Fibroblast of pulmonary artery (primary cell): ENCODE measurements around the gene HEATR9.
"Not testable (repeated sequence)": the region's sequence is repeated elsewhere in the genome, so short reads cannot be mapped to it uniquely, and the experiment has no call there.

ENCODE experiments used
- DNase-seq: peaks from one replicate; pipeline ENCODE4 v3.0.0-alpha.2; 2010; ENCODE audit warnings: low read depth
- H3K4me3 ChIP-seq: replicated peaks from 2 replicates; pipeline ENCODE4 v1.5.1; 2011; ENCODE audit warnings: low read depth, mild to moderate bottlenecking, control low read depth, low read length, moderate library complexity
- TF ChIP-seq, protein P1 (sequence below): IDR thresholded peaks from 2 replicates; pipeline ENCODE4 v1.5.1; 2011; ENCODE audit warnings: mild to moderate bottlenecking, control low read depth, low read length, inconsistent platforms; ENCODE audit errors: missing control alignments

The HEATR9 gene

DNA sequence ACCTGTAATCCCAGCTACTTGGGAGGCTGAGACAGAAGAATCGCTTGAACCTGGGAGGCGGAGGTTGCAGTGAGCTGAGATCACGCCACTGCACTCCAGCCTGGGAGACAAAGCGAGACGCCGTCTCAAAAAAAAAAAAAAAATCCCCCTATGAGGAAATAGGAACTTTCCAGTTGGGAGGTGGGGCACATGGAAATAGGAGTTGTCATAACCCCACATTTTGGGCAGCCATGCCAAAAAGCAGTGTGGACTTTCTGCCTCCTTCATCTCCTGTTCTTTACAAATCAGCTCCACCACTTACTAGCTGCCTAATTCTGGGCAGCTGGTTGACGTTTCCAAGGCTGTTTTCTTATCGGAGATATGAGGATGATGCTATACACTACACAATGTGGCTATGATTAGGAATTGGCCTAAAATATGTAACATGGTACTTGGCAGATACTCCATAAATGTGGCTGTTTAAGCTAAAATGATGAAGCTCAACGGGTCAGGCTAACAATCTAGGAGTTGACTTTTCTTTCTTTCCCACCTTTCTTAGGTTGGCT is 33.0 kb upstream of the HEATR9 start:
- TF ChIP-seq, protein P1, sequence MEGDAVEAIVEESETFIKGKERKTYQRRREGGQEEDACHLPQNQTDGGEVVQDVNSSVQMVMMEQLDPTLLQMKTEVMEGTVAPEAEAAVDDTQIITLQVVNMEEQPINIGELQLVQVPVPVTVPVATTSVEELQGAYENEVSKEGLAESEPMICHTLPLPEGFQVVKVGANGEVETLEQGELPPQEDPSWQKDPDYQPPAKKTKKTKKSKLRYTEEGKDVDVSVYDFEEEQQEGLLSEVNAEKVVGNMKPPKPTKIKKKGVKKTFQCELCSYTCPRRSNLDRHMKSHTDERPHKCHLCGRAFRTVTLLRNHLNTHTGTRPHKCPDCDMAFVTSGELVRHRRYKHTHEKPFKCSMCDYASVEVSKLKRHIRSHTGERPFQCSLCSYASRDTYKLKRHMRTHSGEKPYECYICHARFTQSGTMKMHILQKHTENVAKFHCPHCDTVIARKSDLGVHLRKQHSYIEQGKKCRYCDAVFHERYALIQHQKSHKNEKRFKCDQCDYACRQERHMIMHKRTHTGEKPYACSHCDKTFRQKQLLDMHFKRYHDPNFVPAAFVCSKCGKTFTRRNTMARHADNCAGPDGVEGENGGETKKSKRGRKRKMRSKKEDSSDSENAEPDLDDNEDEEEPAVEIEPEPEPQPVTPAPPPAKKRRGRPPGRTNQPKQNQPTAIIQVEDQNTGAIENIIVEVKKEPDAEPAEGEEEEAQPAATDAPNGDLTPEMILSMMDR = no peak
- no peak overlapping the region for H3K4me3 ChIP-seq
- DNase-seq = peak; percentile 67

DNA sequence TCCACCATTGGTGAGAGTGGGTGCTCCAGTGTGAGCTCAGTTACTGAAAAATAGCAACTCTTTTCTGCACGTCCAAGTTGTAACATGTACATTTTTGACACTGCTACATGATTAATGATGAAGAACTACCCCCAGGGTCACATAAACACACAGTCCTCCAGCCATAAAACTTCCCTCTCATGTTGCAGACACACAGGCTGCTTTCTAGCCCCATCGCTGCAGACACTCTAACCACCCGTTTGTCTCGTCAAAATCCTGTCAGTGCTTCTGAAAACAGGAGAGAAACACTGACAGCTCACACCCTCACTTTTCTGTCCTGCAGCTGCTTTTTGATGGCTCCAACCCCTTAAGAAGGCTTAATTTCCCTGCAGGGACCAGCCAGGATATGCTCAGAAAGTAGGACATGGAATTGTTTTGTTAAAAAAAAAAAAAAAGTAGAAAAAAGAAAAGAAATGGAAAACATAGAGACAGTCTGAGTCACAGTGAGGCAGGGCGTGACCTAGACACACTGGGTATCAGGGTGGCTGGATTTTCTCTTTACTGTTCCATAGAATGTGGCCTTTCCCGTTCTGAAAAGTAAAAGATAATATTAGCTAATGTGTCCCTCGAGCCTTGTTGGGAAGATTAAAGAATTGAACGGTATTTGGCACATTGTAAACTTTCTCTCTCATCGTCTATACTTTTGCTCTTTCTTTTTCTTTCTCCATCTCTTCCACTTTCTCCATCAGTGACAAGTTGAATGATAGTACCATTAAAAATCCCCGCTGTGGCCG is 32.2 kb upstream of the HEATR9 start:
- peak; percentile 23 for DNase-seq
- no peak overlapping the region for H3K4me3 ChIP-seq
- TF ChIP-seq, protein P1 = no peak

DNA sequence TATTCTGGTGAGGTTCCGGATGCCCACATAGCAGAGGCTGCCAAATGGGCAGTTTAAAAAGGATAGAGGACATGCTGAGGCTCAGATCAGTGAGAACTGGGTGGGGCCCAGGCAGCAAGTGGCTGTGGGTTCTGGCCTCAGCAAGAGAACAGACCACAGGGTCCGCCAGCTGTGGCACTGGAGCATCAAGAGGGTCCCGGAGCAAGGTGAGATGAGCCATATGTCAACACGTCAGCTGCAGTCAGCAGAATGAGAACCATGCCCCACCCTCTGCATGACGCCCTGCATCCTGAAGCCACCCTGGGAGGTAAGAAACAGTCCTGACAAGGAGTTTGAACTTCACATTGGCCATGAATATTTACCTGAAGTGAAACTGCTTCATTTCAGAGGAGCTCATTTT is 31.6 kb upstream of the HEATR9 start:
- DNase-seq = no peak
- H3K4me3 ChIP-seq = no peak overlapping the region
- TF ChIP-seq, protein P1 = no peak

DNA sequence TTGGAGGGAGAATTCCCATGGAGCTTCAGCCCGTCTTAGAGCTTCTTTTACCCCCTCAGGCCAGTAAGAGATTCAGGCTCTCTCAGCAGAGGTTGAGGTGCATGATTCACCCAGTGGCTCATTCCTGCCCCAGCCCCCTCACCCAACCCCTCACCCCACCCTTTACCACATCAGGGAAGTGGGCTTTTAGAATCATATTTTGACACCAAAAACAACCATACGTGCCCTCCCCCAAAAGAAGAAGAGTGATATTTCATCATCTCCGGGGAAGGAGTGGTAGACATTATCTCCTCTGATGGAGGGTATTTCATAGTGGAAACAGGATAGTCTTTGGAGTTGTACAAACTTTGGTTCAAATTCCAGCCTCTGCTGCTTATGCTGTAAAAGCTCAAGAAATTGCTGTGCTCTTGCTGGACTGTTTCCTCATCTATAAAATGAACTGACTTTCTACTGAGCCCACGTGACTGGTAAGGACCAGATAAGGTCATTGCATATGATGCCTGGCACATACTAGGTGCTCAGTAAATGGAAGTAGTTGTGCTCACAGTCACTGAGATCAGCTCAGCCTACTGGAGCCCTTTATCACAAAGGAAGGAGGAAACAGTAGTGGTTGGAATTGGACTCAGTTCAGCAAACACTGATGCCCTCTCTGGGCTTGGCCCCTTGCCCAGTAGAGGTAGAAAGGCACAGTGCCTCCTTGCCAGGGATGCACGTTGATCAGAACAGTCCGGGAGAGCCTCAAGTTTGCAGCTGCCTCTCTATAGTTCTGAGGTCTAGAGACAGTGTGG is 29.8 kb upstream of the HEATR9 start:
- TF ChIP-seq, protein P1 = no peak
- no peak overlapping the region for H3K4me3 ChIP-seq
- no peak for DNase-seq

DNA sequence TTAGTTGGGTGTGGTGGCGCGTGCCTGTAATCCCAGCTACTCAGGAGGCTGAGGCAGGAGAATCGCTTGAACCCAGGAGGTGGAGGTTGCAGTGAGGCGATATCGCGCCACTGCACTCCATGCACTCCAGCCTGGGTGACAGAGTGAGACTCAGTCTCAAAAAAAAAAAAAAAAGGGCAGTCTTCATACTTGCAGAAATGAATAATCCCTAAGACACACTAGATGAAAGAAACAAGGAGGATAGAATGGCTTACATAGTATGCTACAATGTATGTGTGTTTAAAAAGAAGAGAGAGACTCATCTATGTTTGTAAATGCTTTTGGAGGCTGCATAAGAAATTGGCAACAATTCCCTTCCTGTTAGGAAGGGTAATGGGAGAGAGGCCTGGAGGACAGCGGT is 29.1 kb upstream of the HEATR9 start:
- not testable (repeated sequence) for H3K4me3 ChIP-seq, DNase-seq

DNA sequence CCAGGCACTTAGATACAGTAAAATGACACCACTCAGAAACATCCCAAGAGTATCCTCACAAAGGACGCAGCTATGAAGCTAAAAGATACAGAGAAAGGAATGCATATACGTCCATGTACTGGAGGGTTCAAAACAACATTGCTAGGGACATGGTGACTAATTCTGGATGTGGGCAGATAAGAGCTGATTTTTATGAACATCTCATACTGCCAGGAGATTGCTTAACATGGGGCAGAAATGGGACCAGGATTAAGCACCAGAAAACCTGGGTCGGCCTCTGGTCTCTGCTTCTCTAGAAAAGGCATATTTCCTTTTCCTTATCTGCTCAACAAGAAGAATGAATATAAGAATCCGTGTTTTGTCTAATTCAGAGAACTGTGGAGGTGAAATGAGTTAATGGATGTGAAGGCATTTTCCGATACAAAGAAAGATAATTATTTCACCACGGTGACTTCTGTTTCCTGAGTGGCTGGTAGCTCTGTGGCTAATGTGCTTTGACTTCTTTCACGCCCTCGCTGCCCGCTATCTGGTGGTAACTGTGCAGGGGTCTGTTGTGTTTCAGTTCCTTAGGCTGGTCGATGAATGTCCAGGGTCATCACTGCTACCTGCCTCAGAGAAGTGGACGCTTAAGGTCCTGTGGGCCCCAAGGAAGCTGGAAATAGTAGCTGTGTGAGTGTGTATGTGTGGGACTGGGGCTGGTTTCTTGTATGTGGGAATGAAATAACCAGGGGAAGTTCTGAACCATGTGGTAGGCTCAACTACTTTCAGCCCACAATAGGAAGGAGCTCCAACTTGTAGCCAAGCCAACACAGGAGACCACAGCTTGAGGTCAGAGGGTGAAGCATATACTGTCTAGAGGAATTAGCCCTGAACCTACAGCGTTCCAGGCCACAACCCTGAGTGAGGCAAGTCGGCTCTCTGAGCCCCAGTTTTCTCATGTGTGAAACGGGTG is 27.2 kb upstream of the HEATR9 start:
- peak; percentile 91 for DNase-seq
- TF ChIP-seq, protein P1 = no peak
- H3K4me3 ChIP-seq = no peak overlapping the region
